Measurements from ENCODE around the gene RAB34. TPM values are rescaled to one million over a fixed set of nuclear protein-coding genes. Genes with fewer than 3 reads are reported as not detected.

RAB34 gene
- total RNA-seq, 1 donor from 2014 or later = 147 TPM

GRCh38 chr17:28720247-28720996 is 2.8 kb upstream of the RAB34 start:
- DNase-seq (ENCODE audit: low spot score, unreplicated experiment) = no peak
- Mint-ChIP-seq H3K36me3 (ENCODE audit: insufficient read depth) (peaks cover 32% of the 10 kb centered on the region), H3K27ac (peak overlapping the region; percentile 99)

GRCh38 chr17:28719021-28719433 is 1.4 kb upstream of the RAB34 start:
- Mint-ChIP-seq H3K4me1 (ENCODE audit: low read depth) (peaks cover 44% of the 10 kb centered on the region), H3K36me3 (ENCODE audit: insufficient read depth) (peaks cover 38% of the 10 kb centered on the region), H3K9me3 (ENCODE audit: low read depth) (no peaks in the 10 kb centered on the region), H3K27ac (peak overlapping the region; percentile 99), H3K4me3 (ENCODE audit: low read depth) (peak overlapping the region; percentile 99), H3K27me3 (no peaks in the 10 kb centered on the region)
- peak; percentile 30 for DNase-seq (ENCODE audit: low spot score, unreplicated experiment)
- no peak for TF ChIP-seq CTCF (IDR thresholded peaks at IDR 0.05; ENCODE audit: unreplicated experiment)

More at GRCh38 chr17:28720247-28720996, 2.8 kb upstream of the RAB34 start:
- Mint-ChIP-seq H3K27me3 (no peaks in the 10 kb centered on the region), H3K4me3 (ENCODE audit: low read depth) (peak overlapping the region; percentile 99), H3K4me1 (ENCODE audit: low read depth) (peaks cover 56% of the 10 kb centered on the region), H3K9me3 (ENCODE audit: low read depth) (no peaks in the 10 kb centered on the region)
- peak; percentile 24 for TF ChIP-seq CTCF (IDR thresholded peaks at IDR 0.05; ENCODE audit: unreplicated experiment)

GRCh38 chr17:28718333-28719020 is 809 bp upstream of the RAB34 start:
- H3K9me3 Mint-ChIP-seq (ENCODE audit: low read depth) = no peaks in the 10 kb centered on the region
- DNase-seq (ENCODE audit: low spot score, unreplicated experiment) = peak; percentile 27
- no peak for TF ChIP-seq CTCF (IDR thresholded peaks at IDR 0.05; ENCODE audit: unreplicated experiment)
- no peaks in the 10 kb centered on the region for H3K27me3 Mint-ChIP-seq
- H3K27ac Mint-ChIP-seq = peak overlapping the region; percentile 99
- H3K36me3 Mint-ChIP-seq (ENCODE audit: insufficient read depth) = peaks cover 38% of the 10 kb centered on the region
- H3K4me1 Mint-ChIP-seq (ENCODE audit: low read depth) = peaks cover 42% of the 10 kb centered on the region
- peak overlapping the region; percentile 74 for H3K4me3 Mint-ChIP-seq (ENCODE audit: low read depth)

GRCh38 chr17:28716740-28717577 is 709 bp downstream of the RAB34 start:
- peak overlapping the region; percentile 96 for H3K27ac Mint-ChIP-seq
- H3K4me1 Mint-ChIP-seq (ENCODE audit: low read depth) = peaks cover 39% of the 10 kb centered on the region
- peaks cover 35% of the 10 kb centered on the region for H3K36me3 Mint-ChIP-seq (ENCODE audit: insufficient read depth)
- peak overlapping the region; percentile 78 for H3K4me3 Mint-ChIP-seq (ENCODE audit: low read depth)
- no peaks in the 10 kb centered on the region for H3K9me3 Mint-ChIP-seq (ENCODE audit: low read depth)
- no peak for TF ChIP-seq CTCF (IDR thresholded peaks at IDR 0.05; ENCODE audit: unreplicated experiment)
- no peaks in the 10 kb centered on the region for H3K27me3 Mint-ChIP-seq
- DNase-seq (ENCODE audit: low spot score, unreplicated experiment) = peak; percentile 26

DNA sequence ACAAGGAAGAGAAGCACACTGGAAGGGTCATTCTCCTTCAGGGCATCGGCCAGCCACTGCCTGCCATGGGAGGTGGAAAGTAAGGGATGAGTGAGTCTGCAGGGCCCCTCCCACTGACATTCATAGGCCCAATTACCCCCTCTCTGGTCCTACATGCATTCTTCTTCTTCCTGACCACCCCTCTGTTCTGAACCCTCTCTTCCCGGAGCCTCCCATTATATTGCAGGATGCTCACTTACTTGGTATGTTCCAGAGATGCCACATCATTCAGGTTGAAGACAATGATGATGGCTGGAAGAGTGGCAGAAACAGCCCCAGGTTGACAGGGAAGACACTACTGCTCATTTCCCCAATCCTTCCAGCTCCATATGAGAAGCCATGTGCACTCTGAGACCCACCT is 2.5 kb downstream of the RAB34 start:
- no peaks in the 10 kb centered on the region for H3K9me3 Mint-ChIP-seq (ENCODE audit: low read depth)
- H3K36me3 Mint-ChIP-seq (ENCODE audit: insufficient read depth) = peaks cover 22% of the 10 kb centered on the region
- H3K27me3 Mint-ChIP-seq = no peaks in the 10 kb centered on the region
- no peak overlapping the region for H3K27ac Mint-ChIP-seq
- DNase-seq (ENCODE audit: low spot score, unreplicated experiment) = no peak
- TF ChIP-seq CTCF (IDR thresholded peaks at IDR 0.05; ENCODE audit: unreplicated experiment) = no peak
- peaks cover 30% of the 10 kb centered on the region for H3K4me1 Mint-ChIP-seq (ENCODE audit: low read depth)
- H3K4me3 Mint-ChIP-seq (ENCODE audit: low read depth) = peak overlapping the region; percentile 78
